ENCODE measurements around the gene CACNA2D4.

Gene CACNA2D4

GRCh38 chr12:1768615-1769014, 149.8 kb downstream of the CACNA2D4 start:
- DNase-seq, result no peak

- DNase-seq, result no peak
These were observed 150.9 kb downstream of the CACNA2D4 start for GRCh38 chr12:1767407-1768090.

- DNase-seq, result no peak
These were observed 152.3 kb downstream of the CACNA2D4 start for GRCh38 chr12:1766110-1766509.

GRCh38 chr12:1763153-1763552, 155.3 kb downstream of the CACNA2D4 start:
- DNase-seq, result no peak

- DNase-seq, result no peak
These were observed 156.6 kb downstream of the CACNA2D4 start for GRCh38 chr12:1761857-1762256.

- DNase-seq, result no peak
These were observed 157.7 kb downstream of the CACNA2D4 start for GRCh38 chr12:1760566-1761382.

GRCh38 chr12:1758887-1759286, 159.6 kb downstream of the CACNA2D4 start:
- no peak for DNase-seq

GRCh38 chr12:1758376-1758775, 160.1 kb downstream of the CACNA2D4 start:
- DNase-seq, result no peak

GRCh38 chr12:1750300-1750699, 168.2 kb downstream of the CACNA2D4 start:
- no peak for DNase-seq

GRCh38 chr12:1749019-1749418, 169.4 kb downstream of the CACNA2D4 start:
- no peak for DNase-seq

GRCh38 chr12:1747609-1748008, 170.8 kb downstream of the CACNA2D4 start:
- no peak for DNase-seq

- DNase-seq, result no peak
These were observed 173.5 kb downstream of the CACNA2D4 start for GRCh38 chr12:1744932-1745331.
